ENCODE results near the gene CR1.
A peak's percentile ranks its signal among the peaks of the same experiment; 100 is the strongest.
"Not testable (repeated sequence)": the region's sequence is repeated elsewhere in the genome, so short reads cannot be mapped to it uniquely, and the experiment has no call there.

The CR1 gene

GRCh38 chr1:207628776-207629175, 132.8 kb downstream of the CR1 start:
- DNase-seq (ENCODE audit: low read depth) = no peak
- no peak for TF ChIP-seq CTCF (IDR thresholded peaks at IDR 0.05; ENCODE audit: low read depth, low read length, missing control alignments)

GRCh38 chr1:207631137-207631536, 135.2 kb downstream of the CR1 start:
- no peak overlapping the region for H3K4me3 ChIP-seq (ENCODE audit: low read depth, low read length)
- no peak for DNase-seq (ENCODE audit: low read depth)
- no peak for TF ChIP-seq CTCF (IDR thresholded peaks at IDR 0.05; ENCODE audit: low read depth, low read length, missing control alignments)

More at GRCh38 chr1:207628776-207629175, 132.8 kb downstream of the CR1 start:
- no peak overlapping the region for H3K4me3 ChIP-seq (ENCODE audit: low read depth, low read length)

GRCh38 chr1:207633226-207633625, 137.3 kb downstream of the CR1 start:
- no peak overlapping the region for H3K4me3 ChIP-seq (ENCODE audit: low read depth, low read length)
- TF ChIP-seq CTCF (IDR thresholded peaks at IDR 0.05; ENCODE audit: low read depth, low read length, missing control alignments) = no peak
- no peak for DNase-seq (ENCODE audit: low read depth)

- H3K4me3 ChIP-seq (ENCODE audit: low read depth, low read length); DNase-seq (ENCODE audit: low read depth): not testable (repeated sequence)
These were observed 137.8 kb downstream of the CR1 start for GRCh38 chr1:207633699-207634289.

- DNase-seq (ENCODE audit: low read depth); H3K4me3 ChIP-seq (ENCODE audit: low read depth, low read length): not testable (repeated sequence)
These were observed 138.3 kb downstream of the CR1 start for GRCh38 chr1:207634293-207634692.

GRCh38 chr1:207635569-207636186, 139.7 kb downstream of the CR1 start:
- DNase-seq (ENCODE audit: low read depth); H3K4me3 ChIP-seq (ENCODE audit: low read depth, low read length): not testable (repeated sequence)

- not testable (repeated sequence) for DNase-seq (ENCODE audit: low read depth); H3K4me3 ChIP-seq (ENCODE audit: low read depth, low read length)
These were observed 142.7 kb downstream of the CR1 start for GRCh38 chr1:207638487-207639145.

GRCh38 chr1:207639362-207639761, 143.4 kb downstream of the CR1 start:
- H3K4me3 ChIP-seq (ENCODE audit: low read depth, low read length); DNase-seq (ENCODE audit: low read depth): not testable (repeated sequence)

GRCh38 chr1:207644166-207644851, 148.4 kb downstream of the CR1 start:
- peak overlapping the region; percentile 47 for H3K4me3 ChIP-seq (ENCODE audit: low read depth, low read length)
- no peak for DNase-seq (ENCODE audit: low read depth)
- TF ChIP-seq CTCF (IDR thresholded peaks at IDR 0.05; ENCODE audit: low read depth, low read length, missing control alignments) = no peak
